CD1c-positive myeloid dendritic cell (primary cell): ENCODE results near the gene MAP1S.
A peak's percentile ranks its signal among the peaks of the same experiment; 100 is the strongest.

Experiments
- DNase-seq: peaks from one replicate; pipeline ENCODE4 v3.0.0-alpha.2; 2016; ENCODE audit errors: extremely low spot score

Gene MAP1S

DNA sequence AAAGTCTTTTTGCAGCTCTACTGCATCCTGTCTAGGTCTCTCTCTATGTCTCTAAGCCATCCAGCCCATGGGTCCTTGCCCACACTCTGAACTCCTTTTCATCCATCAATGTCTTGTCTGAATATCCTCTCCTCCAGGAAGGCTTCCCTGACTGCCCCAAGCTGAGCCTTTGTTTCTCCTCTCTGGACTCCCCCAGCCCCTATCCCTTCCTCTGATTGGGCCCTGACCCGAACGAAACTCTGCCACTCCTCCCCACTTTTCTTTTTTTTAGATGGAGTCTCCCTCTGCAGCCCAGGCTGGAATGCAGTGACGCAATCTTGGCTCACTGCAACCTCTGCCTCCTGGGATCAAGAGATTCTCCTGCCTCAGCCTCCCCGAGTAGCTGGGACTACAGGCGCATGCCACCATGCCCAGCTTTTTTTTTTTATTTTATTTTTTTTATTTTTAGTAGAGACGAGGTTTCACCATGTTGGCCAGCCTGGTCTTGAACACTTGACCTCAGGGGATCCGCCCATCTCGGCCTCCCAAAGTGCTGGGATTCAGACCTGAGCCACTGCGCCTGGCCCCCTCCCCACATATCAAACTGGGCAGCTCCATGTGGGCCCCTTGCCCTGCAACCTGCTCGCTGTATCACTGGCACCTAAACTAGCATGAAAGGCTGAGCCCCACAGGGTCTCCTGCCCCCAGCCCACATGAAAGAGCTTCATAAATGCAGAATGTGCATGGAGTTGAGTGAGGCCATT, 30.3 kb upstream of the MAP1S start:
- DNase-seq, result no peak

DNA sequence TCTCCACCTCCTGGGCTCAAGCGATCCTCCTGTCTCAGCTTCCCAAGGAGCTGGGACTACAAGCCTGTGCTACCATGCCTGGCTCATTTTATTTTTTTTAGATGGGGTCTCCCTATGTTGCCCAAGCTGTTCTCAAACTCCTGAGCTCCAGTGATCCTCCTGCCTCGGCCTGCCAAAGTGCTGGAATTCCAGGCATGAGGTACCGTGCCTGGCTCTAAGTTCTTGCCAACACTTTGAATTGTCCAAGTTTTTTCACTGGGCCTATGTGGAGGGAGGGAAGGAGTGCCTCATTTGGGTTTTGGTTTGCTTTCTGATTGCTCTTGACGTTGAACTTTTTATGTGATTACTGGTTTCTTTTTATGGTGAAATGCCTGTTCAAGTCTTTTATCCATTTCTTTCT, 26.7 kb upstream of the MAP1S start:
- DNase-seq, result no peak

DNA sequence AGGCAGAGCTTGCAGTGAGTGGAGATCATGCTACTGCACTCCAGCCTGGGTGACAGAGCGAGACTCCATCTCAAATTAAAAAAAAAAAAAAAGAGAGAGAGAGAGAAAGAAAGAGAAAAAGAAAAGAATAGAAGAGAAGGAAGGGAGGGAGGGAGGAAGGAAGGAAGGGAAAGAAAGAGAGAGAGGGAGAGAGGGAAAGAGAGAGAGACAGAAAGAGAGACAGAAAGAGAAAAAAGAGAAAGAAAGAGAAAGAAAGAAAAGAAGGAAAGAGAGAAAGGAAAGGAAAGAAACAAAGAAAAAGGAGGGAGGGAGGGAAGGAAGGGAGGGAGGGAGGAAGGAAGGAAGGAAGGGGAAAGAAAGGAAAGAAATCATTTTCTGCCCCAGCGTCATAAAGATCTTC, 24.1 kb upstream of the MAP1S start:
- DNase-seq, result no peak

DNA sequence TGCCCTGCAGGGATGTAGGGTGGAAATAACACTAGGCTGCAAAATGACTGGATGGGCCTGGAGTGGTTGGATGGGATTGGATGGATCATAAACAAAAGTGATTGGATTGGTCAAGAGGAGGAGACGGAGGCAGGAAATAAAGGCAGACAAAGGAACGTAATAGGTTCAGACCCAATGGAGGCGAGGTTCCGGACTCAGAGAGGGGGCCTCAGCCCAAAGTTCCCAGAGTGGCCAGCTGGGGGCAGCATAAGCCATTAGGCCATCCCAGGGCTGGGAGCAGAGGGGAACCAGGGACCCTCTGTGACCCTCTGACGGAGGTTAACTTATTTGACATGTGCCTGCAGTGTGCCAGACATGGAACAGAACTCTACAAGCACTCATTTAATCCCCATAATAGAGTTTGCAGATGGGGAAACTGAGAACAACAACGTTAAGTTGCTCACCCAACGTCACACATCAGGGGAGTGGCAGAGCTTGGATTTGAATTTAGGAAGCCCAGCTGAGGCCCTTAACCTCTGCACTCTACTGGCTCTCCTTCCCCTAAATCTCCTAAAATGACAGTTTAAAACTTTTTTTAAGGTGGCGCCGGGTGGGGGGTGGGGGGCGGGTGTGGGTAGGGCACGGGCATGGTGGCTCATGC, 15.3 kb upstream of the MAP1S start:
- DNase-seq, result peak; percentile 78

GRCh38 chr19:17706750-17707181, 12.5 kb upstream of the MAP1S start:
- DNase-seq, result no peak

DNA sequence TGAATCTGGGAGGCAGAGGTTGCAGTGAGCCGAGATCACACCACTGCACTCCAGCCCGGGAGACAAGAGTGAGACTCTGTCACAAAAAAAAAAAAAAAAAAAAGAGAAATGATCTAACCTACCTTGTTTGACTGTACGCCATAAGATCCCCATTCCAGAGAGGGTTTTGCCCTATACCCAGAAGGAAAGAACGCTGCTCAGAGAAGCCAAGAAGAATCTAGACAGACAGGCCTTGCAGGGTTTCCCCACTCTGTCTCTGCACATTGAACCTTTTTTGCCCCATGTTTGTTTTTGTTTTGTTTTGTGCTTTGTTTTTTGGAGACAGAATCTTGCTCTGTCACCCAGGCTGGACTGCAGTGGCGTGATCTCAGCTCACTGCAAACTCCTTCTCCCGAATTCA, 7.4 kb upstream of the MAP1S start:
- DNase-seq, result no peak

GRCh38 chr19:17716309-17716929, 2.9 kb upstream of the MAP1S start:
- DNase-seq, result no peak

DNA sequence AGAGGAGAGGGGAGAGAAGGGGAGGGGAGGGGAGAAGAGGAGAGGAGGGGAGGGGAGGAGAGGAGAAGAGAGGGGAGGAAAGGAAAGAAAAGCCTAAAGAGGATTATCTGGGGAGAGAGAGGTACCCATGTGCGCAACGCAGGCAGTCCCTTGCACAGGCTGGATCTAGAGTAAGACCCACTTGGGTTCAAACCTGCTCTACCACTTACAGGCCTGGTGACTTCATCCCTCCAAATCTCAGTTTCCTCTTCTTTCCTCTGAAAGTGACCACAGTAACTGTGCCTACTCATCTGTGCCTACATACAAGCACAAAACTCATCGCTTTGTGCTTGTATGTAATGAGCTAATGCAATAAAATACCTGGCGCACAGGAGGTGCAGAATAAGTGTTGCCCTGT, 732 bp upstream of the MAP1S start:
- peak; percentile 61 for DNase-seq

DNA sequence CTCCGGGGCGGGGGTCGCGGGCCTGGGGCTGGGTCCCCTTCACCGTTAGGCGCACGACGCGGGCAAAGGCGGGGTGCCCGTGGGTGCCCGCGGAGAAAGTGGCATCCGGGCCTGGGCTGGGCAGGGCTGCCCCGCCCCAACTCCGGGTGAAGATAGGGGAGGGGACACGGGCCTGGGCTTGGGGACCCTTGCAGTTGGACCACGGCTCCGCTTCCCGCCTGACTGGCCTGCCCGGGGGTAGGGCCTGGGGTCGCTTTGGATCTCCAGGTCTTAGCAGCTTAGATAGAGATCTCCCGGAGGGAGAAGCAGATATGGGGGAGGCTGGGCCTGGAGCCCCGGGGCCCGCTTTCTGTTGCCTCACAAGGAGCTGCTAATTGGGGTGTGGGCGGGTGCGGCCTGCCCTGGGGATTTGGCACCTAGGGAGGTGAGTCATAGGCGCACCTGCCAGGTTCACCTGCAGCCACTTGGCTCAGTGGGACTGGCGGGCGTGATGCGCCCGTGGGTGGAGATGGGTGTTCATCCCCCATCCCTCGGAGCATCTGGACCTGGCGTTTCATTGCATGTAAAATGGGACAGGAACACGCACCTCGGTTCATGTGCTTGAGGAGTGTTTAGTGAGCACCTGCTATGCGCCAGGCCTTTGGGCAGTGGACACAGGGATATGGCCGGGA, 585 bp downstream of the MAP1S start:
- peak; percentile 6 for DNase-seq

DNA sequence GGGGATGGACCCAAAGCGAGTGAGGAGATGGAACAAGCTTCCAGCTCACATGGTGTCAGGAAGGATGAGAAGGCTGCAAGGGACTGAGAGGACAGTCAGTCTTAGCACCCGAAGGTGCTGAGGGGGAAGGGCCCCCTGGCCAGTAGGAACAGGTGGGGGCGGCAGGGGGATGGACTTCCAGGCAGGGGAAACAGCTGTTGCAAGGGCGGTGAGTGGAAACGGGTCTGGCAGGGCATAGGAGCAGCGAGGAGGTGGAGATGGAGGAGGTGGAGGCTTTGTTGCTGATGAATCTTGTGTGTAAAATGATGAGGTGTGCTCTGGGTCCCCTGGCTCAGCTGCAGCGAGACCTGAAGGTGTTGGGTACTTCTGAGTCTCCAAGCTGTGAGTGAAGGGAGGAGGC, 1.2 kb downstream of the MAP1S start:
- peak; percentile 32 for DNase-seq

DNA sequence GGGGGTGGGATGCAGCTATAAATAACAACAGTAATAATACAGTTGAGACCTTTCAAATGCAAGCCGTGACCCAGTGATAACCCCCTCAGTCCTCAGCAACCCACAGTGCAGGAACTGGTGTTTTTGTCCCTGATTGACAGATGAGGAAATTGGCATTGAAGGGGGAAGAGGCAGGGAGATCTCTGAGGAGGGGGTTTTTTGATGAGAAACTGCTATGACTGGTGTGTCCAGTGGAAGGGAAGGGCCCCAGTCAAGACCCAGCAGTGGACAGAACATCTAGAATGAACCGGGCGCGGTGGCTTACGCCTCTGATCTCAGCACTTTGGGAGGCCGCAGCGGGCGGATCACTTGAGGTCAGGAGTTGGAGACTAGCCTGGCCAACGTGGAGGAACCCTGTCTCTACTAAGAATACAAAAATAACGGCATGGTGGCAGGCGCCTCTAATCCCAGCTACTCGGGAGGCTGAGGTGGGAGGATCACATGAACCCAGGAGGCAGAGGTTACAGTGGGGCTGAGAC, 1.9 kb downstream of the MAP1S start:
- peak; percentile 59 for DNase-seq

GRCh38 chr19:17721821-17722220, 2.5 kb downstream of the MAP1S start:
- DNase-seq, result peak; percentile 95

- DNase-seq, result no peak
Observed at GRCh38 chr19:17722655-17723240, 3.5 kb downstream of the MAP1S start.

GRCh38 chr19:17724655-17725054, 5.4 kb downstream of the MAP1S start:
- DNase-seq, result no peak

- DNase-seq, result no peak
Observed at GRCh38 chr19:17725422-17726078, 6.3 kb downstream of the MAP1S start.

DNA sequence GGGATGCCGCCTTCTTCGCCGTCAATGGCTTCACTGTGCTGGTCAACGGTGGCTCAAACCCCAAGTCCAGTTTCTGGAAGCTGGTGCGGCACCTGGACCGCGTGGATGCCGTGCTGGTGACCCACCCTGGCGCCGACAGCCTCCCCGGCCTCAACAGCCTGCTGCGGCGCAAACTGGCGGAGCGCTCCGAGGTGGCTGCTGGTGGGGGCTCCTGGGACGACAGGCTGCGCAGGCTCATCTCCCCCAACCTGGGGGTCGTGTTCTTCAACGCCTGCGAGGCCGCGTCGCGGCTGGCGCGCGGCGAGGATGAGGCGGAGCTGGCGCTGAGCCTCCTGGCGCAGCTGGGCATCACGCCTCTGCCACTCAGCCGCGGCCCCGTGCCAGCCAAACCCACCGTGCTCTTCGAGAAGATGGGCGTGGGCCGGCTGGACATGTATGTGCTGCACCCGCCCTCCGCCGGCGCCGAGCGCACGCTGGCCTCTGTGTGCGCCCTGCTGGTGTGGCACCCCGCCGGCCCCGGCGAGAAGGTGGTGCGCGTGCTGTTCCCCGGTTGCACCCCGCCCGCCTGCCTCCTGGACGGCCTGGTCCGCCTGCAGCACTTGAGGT, 7.0 kb downstream of the MAP1S start:
- no peak for DNase-seq

- DNase-seq, result no peak
Observed at GRCh38 chr19:17726964-17727773, 7.9 kb downstream of the MAP1S start.

DNA sequence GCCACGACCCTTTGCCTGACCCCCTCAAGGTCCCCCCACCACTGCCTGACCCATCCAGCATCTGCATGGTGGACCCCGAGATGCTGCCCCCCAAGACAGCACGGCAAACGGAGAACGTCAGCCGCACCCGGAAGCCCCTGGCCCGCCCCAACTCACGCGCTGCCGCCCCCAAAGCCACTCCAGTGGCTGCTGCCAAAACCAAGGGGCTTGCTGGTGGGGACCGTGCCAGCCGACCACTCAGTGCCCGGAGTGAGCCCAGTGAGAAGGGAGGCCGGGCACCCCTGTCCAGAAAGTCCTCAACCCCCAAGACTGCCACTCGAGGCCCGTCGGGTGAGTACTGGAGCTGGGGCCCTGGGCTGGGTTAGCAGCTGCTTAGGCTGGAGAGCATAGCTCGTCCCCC, 8.6 kb downstream of the MAP1S start:
- DNase-seq, result no peak

- no peak for DNase-seq
Observed at GRCh38 chr19:17733127-17733526, 13.8 kb downstream of the MAP1S start.

GRCh38 chr19:17734146-17734545, 14.9 kb downstream of the MAP1S start:
- DNase-seq, result no peak
